ENCODE data around the gene DNTTIP2.
"Not testable (repeated sequence)": the region's sequence is repeated elsewhere in the genome, so short reads cannot be mapped to it uniquely, and the experiment has no call there.

DNA sequence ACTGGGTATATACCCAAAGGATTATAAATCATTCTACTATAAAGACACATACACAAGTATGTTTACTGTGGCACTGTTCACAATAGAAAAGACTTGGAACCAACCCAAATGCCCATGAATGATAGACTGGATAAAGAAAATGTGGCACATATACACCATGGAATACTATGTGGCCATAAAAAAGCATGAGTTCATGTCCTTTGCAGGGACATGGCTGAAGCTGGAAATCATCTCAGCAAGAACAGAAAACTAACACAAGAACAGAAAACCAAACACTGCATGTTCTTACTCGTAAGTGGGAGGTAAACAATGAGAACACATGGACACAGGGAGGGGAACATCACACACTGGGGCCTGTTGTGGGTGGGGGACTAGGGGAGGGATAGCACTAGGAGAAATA, 10.5 kb downstream of the DNTTIP2 start:
- TF ChIP-seq ARNT (IDR thresholded peaks at IDR 0.05); FOXA1 (IDR thresholded peaks at IDR 0.05); LEF1 (IDR thresholded peaks at IDR 0.05; ENCODE audit: borderline replicate concordance); SP1 (IDR thresholded peaks at IDR 0.05); L3MBTL2 (conservative IDR thresholded peaks at IDR 0.05); ZNF384 (IDR thresholded peaks at IDR 0.05); CTBP1 (IDR thresholded peaks at IDR 0.05; ENCODE audit: borderline replicate concordance); HDGF (IDR thresholded peaks at IDR 0.05; ENCODE audit: borderline replicate concordance): not testable (repeated sequence)
